Loucy (cell line): ENCODE data around the gene GHRL.

ENCODE experiments used
- CTCF ChIP-seq: fragments of 200-600 bp; sonication (generic); conservative IDR thresholded peaks from 2 replicates; pipeline ENCODE4 v1.5.1; 2014; ENCODE audit warnings: mild to moderate bottlenecking, antibody characterized with exemption, low read length
- EZH2phosphoT487 ChIP-seq: fragments of 200-600 bp; IDR thresholded peaks from 2 replicates; pipeline ENCODE4 v1.6.1; 2018; ENCODE audit warnings: antibody characterized with exemption, mild to moderate bottlenecking, moderate library complexity, borderline replicate concordance

DNA sequence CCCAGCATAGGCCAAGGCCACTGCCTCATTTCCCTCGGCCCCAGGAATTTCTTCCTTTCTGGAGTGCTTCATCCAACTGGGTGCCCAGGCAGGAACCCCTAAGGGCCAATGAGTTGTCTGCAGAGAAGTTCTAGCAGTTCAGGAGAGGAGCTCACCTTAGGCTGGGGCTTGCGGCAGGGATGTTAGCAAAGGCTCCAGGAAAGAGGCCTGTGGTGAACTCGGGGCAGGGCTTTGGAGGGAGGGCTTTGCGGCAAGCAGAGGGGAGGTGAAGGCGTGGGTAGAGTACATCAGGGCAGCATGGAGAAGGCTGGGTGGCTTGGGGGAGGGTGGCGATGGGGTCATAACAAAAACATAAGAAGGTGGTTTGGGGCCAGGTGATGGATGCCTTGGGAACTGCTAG is 1.1 kb downstream of the GHRL start:
- TF ChIP-seq CTCF (no peak), EZH2phosphoT487 (no peak)
